Measurements from ENCODE around the gene LDLRAD4.

DNA sequence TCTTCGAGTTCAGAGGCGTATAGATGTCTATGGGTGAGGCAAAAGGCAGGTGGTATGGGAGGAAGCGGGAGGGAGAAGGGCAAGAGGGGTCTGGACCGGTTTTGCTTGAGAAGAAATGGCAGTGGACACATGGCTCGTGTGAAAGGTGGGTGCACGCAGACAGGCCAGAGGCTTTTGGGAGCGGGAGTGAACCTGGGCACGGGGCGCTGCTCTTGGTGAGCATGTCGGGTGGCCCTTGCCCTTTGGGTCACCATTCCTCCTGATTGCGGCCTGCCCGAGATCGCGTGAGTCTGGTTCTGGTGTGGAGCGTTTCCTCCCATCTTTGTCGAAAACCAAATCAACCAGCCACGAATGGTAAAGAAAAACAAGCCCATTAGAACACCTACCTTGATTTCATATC, 12.6 kb downstream of the LDLRAD4 start:
- no peak for TF ChIP-seq GATA2 (IDR thresholded peaks at IDR 0.05; ENCODE audit: low read depth, low read length)
- TF ChIP-seq GATA3 (IDR thresholded peaks at IDR 0.05; ENCODE audit: low read depth, low read length): no peak
